HUES6 (cell line): ENCODE measurements around the gene FAM110D.

Source experiments
- H3K27ac ChIP-seq: 2 replicates; pipeline ENCODE4 v1.7.0; 2013; ENCODE audit warnings: low read depth, mild to moderate bottlenecking, low read length, inconsistent platforms
- H3K27me3 ChIP-seq: 2 replicates; pipeline ENCODE4 v1.6.1; 2013; ENCODE audit warnings: low read length; ENCODE audit not compliant: control insufficient read depth, insufficient read depth
- H3K36me3 ChIP-seq: 2 replicates; pipeline ENCODE4 v1.6.1; 2013; ENCODE audit warnings: low read length; ENCODE audit not compliant: control insufficient read depth, insufficient read depth
- H3K4me1 ChIP-seq: 2 replicates; pipeline ENCODE4 v1.6.1; 2013; ENCODE audit warnings: low read length; ENCODE audit not compliant: control insufficient read depth, insufficient read depth
- H3K4me3 ChIP-seq: 2 replicates; pipeline ENCODE4 v1.5.1; 2013; ENCODE audit warnings: low read depth, low read length
- H3K9ac ChIP-seq: one replicate; pipeline ENCODE4 v1.6.1; 2013; ENCODE audit warnings: mild to moderate bottlenecking, low read length
- H3K9me3 ChIP-seq: 2 replicates; pipeline ENCODE4 v1.6.1; 2013; ENCODE audit warnings: low read depth, low read length; ENCODE audit not compliant: control insufficient read depth, insufficient read depth

The FAM110D gene

DNA sequence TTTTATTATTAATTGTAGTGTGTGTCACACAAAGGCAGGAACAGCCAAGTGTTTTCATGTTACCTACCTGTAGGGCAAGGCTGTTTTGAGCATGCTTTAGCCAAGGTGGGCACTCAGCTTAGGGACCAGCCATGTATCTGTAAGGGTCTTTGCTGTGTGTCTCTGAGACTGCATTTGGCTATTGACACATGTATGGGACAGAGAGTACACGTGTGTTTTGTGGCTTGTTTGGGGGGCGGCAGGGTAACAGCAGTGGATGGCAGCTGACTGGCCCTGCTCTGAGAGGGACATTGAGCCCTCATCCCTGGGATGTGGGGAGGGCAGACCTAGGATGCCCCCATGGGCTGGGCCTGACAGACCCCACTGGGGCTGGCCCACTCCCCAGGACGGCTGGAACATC, 38.4 kb downstream of the FAM110D start:
- no peaks in the 10 kb centered on the region for H3K36me3 ChIP-seq
- no peak overlapping the region for H3K4me3 ChIP-seq
- H3K4me1 ChIP-seq, result peaks cover 6% of the 10 kb centered on the region; the same call in 1 of the 2 replicates
- no peak overlapping the region for H3K27ac ChIP-seq
- no peak overlapping the region for H3K9ac ChIP-seq
- peaks cover 7% of the 10 kb centered on the region; the same call in 1 of the 2 replicates for H3K27me3 ChIP-seq
- no peaks in the 10 kb centered on the region for H3K9me3 ChIP-seq

DNA sequence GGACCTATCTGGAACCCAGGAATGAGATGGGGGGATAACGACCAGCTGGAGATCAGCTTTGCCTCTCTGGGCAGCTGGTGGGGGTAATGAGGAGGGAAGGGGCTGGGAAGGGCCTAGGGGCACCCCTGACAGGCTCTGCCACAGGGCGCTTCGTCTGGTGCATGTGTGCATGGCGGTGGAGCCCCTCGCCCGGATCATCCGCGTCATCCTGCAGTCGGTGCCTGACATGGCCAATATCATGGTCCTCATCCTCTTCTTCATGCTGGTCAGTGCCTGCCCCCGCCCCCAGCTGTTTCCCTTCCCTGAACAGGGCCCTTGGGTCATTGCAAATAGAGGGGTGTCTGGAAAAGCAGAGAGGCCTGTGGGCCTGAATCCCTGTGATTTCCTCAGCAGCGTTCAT, 38.9 kb downstream of the FAM110D start:
- Histone ChIP-seq H3K4me3 (no peak overlapping the region), H3K27me3 (peaks cover 11% of the 10 kb centered on the region; the same call in 1 of the 2 replicates), H3K36me3 (no peaks in the 10 kb centered on the region), H3K27ac (no peak overlapping the region), H3K4me1 (peaks cover 6% of the 10 kb centered on the region; the same call in 1 of the 2 replicates), H3K9me3 (no peaks in the 10 kb centered on the region), H3K9ac (no peak overlapping the region)

DNA sequence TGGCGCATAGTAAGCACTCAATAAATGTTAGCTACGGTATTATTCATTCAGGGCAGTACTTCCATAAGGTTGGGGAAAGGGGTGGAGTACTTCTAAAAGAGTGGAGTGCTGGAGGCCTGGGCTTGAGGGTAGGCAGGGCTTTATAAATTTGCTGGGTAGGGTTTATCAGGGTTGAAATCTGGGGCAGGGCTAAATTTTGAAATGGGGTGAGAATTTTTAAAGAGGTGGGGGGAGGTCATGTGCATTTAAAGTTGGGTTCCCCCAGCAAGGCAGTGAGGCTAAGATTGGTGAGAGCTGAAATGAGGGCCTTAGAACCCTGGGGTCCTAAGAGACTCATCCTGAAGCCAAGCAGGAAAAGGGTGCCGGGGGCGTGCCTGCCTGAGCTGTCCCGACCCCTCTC, 41.5 kb downstream of the FAM110D start:
- Histone ChIP-seq H3K4me3 (peak overlapping the region; percentile 43; the same call in 1 of the 2 replicates), H3K27me3 (peaks cover 12% of the 10 kb centered on the region), H3K36me3 (no peaks in the 10 kb centered on the region), H3K9ac (no peak overlapping the region), H3K27ac (no peak overlapping the region), H3K9me3 (no peaks in the 10 kb centered on the region), H3K4me1 (peaks cover 9% of the 10 kb centered on the region)

DNA sequence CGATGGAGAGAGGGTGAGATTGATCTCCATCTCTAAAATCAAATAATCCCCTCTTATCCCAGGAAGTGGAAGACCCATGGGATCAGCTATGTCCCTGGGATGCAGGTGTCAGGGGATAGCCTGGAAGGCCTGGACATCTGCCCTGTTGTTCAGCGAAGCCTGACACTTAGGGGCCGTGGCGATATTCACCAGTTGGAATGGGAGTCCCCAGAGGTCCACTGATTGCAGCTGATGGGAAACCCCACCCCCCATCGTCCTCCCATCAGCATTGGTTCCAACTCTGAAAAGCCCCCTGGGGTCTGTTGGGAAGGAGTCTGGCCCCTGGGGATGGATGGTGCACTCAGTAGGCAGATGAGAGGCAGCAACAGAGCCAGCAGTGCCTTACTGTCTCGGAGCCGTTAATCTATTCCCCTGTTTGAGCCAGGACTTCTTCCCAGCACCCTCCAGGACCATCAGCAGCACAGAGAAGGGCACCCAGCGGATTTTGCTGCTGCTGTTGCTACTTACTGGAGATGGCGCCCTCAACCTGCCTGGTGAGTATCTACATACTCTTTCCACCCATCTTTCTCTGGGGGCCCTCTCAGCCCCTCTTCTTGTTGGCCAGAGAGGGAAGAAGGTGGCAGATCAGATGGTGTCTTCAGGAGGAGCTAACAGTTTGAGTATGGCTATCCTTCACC, 44.9 kb downstream of the FAM110D start:
- Histone ChIP-seq H3K36me3 (no peaks in the 10 kb centered on the region), H3K27me3 (peaks cover 12% of the 10 kb centered on the region), H3K27ac (no peak overlapping the region), H3K4me1 (peaks cover 9% of the 10 kb centered on the region), H3K4me3 (no peak overlapping the region), H3K9me3 (no peaks in the 10 kb centered on the region), H3K9ac (no peak overlapping the region)

GRCh38 chr1:26210147-26210870, 51.4 kb downstream of the FAM110D start:
- H3K4me3 ChIP-seq, result no peak overlapping the region
- no peaks in the 10 kb centered on the region for H3K4me1 ChIP-seq
- no peak overlapping the region for H3K27ac ChIP-seq
- H3K36me3 ChIP-seq, result no peaks in the 10 kb centered on the region
- no peaks in the 10 kb centered on the region for H3K9me3 ChIP-seq
- no peak overlapping the region for H3K9ac ChIP-seq
- H3K27me3 ChIP-seq, result no peaks in the 10 kb centered on the region

DNA sequence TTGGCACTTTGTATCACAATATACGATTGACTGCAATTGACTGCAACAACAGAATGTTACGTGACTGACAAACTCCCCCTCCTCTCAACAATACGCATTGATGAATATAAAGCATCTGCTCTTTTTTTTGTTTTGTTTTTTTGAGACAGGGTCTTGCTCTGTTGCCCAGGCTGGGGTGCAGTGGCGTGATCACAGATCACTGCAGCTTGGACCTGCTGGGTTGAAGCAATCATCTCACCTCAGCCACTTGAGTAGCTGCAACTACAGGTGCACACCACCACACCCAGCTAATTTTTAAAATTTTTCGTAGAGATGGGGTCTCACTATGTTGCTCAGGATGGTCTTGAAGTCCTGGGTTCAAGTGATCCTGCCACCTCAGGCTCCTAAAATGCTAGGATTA, 53.8 kb downstream of the FAM110D start:
- Histone ChIP-seq H3K27ac (no peak overlapping the region), H3K9ac (no peak overlapping the region), H3K4me1 (no peaks in the 10 kb centered on the region), H3K27me3 (no peaks in the 10 kb centered on the region; the same call in 1 of the 2 replicates), H3K4me3 (no peak overlapping the region), H3K36me3 (no peaks in the 10 kb centered on the region), H3K9me3 (no peaks in the 10 kb centered on the region)

- no peaks in the 10 kb centered on the region for H3K4me1 ChIP-seq
- no peak overlapping the region for H3K9ac ChIP-seq
- H3K36me3 ChIP-seq, result no peaks in the 10 kb centered on the region
- H3K27me3 ChIP-seq, result no peaks in the 10 kb centered on the region; the same call in 1 of the 2 replicates
- no peak overlapping the region for H3K27ac ChIP-seq
- no peak overlapping the region for H3K4me3 ChIP-seq
- H3K9me3 ChIP-seq, result no peaks in the 10 kb centered on the region
Measured at GRCh38 chr1:26213335-26213905, 54.5 kb downstream of the FAM110D start.
